HFF-Myc (cell line): ENCODE data around the gene FAM174C.

Source experiments
- DNase-seq: peaks from one replicate; pipeline ENCODE4 v3.0.0-alpha.2; 2011; ENCODE audit warnings: low read depth; ENCODE audit errors: extremely low read depth
- H3K4me3 ChIP-seq: replicated peaks from 2 replicates; pipeline ENCODE4 v1.5.1; 2011; ENCODE audit warnings: low read depth, mild to moderate bottlenecking, control low read depth, low read length
- TF ChIP-seq, protein P1 (sequence below): IDR thresholded peaks from 2 replicates; pipeline ENCODE4 v1.5.1; 2012; ENCODE audit warnings: mild to moderate bottlenecking, low read depth, low read length, control low read depth; ENCODE audit errors: missing control alignments

FAM174C gene

DNA sequence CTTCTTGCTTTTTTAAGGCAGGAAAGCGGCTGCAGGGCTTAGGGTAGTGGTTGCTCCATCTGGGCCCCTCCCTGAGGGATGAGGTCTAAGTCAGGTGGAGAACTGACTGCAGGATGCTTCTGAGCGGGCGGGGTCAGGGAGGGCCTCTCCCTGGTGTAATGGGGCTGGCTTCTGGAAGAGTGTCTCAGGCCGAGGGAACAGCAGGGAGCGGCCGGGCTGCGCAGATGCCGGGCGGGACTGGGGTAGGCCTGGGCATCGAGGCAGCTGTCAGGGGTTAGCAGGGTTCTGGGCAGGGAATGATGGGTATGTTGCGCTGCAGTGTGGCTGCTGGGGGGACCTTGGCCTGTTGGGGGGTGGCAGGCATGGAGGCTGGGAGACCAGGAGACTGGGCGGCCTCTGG lies 2.7 kb downstream of the FAM174C start:
- TF ChIP-seq, protein P1, sequence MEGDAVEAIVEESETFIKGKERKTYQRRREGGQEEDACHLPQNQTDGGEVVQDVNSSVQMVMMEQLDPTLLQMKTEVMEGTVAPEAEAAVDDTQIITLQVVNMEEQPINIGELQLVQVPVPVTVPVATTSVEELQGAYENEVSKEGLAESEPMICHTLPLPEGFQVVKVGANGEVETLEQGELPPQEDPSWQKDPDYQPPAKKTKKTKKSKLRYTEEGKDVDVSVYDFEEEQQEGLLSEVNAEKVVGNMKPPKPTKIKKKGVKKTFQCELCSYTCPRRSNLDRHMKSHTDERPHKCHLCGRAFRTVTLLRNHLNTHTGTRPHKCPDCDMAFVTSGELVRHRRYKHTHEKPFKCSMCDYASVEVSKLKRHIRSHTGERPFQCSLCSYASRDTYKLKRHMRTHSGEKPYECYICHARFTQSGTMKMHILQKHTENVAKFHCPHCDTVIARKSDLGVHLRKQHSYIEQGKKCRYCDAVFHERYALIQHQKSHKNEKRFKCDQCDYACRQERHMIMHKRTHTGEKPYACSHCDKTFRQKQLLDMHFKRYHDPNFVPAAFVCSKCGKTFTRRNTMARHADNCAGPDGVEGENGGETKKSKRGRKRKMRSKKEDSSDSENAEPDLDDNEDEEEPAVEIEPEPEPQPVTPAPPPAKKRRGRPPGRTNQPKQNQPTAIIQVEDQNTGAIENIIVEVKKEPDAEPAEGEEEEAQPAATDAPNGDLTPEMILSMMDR = no peak
- DNase-seq = no peak
- no peak overlapping the region for H3K4me3 ChIP-seq

DNA sequence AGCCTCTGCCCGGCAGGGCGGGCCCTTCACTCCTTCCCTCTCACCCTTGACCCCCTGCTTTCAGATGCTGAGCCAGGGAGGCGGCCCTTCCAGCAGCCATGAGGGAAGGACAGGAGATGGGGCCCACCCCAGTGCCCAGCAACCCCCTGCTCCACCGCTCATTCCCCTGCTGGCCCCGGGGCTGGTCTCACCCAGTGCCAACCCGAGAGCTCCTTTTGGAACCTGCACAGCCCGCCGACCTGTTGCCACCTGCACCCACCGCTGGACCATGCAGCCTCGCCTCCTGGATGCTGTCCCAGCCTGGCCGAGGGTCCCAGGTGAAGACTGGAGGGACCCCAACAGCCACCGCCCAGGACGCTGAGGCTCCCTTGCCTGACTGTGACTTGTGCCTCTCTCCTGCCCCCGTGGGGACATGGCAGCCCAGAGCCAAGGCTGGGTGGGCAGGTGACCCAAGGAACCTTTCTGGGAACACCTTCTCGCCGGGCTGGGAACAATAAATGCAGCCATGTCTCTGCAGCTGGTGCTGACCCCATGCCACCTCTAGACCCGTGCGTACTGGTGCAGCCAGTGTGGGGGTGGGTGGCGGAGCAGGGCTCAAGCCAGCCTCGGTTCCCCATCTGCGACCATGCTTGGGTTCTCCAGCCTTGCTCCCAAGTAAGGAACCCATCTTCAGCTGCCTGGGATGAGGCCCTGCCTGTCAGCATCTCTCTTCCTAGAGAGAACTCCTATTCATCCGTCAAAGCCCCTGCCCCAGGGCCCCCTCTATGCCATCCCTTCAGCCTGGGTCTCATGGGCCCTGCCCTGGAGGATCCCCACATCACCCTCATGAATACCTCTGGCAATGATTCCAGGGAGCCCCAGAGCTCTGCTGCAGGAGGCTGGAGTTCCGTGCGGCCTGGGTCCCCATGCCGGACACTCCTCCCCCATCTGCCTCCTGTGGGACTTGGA lies 3.7 kb downstream of the FAM174C start:
- no peak overlapping the region for H3K4me3 ChIP-seq
- TF ChIP-seq, protein P1 = no peak
- no peak for DNase-seq

DNA sequence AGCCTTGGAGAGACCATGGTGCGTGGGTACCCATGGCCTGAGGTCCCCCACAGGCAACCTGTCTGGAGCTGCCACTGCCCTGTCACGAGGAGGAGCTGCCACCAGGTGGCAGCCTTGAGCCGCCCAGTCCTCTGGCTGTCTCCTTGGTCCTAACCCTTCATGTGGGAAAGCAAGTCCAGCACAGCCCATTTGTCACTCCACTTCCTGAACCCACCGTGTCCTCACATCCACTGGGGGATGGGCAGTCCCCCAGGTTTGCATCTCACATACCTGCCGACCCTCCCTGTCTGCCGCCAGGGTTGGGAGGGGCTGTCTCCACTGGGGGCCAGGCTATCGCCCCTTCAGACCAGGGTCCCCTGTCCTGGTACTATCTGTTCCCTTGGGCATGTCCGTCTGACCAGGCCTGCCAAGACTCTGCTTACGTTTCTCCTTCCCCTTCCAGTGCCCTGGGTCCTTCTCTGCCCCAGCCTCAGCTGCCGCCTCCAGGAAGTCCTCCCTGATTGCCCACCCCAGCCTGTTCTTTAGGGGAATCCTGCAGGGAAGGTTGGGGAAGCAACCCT lies 4.5 kb downstream of the FAM174C start:
- DNase-seq = peak; percentile 57
- TF ChIP-seq, protein P1 = peak; percentile 97

DNA sequence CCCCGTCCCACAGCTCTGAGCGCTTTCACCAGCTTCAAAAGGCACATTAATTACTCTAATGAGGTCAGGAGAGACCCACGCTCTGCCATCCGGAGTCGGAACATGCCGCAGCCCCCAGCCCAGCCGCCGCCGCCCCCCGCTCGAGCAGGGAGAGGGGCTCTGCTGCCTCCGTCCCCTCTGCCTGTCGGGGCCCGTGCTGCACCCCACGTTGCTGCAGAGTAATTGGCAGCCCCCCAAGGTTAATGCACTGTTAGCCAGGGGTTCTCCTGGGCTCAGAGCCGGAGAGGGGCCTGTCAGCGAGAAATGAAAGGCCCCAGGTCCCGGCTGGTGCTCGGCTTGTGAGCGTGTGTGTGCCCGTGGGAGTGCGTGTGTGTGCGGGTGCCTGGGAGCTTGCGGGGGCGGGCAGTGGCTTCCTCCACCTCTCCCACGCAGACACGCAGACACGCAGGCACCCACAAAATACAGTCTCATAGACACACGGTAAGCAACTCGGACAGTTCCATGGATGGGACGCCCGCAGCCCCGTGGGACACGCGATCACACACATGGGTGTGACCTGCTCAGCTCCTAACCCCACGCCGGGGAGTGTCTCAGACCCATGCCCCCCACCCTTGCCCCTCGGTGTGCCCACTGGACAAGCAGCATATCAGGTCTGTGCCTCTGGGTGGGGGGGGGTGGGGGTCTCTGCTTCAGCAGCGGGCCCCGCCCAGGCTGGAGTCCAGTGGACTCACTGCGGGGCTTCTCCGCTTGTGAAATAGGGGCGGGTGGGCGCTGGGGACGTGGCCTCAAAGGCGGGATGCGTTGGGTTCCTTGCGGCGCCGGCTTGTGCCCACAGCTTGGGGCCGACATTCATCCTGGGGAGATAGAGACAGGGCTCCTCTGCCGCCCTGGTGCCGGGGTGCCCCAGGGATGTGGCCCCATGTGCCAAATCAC lies 5.6 kb downstream of the FAM174C start:
- H3K4me3 ChIP-seq = no peak overlapping the region
- no peak for DNase-seq
- TF ChIP-seq, protein P1 = no peak

More for the DNA sequence above, 4.5 kb downstream of the FAM174C start:
- no peak overlapping the region for H3K4me3 ChIP-seq

DNA sequence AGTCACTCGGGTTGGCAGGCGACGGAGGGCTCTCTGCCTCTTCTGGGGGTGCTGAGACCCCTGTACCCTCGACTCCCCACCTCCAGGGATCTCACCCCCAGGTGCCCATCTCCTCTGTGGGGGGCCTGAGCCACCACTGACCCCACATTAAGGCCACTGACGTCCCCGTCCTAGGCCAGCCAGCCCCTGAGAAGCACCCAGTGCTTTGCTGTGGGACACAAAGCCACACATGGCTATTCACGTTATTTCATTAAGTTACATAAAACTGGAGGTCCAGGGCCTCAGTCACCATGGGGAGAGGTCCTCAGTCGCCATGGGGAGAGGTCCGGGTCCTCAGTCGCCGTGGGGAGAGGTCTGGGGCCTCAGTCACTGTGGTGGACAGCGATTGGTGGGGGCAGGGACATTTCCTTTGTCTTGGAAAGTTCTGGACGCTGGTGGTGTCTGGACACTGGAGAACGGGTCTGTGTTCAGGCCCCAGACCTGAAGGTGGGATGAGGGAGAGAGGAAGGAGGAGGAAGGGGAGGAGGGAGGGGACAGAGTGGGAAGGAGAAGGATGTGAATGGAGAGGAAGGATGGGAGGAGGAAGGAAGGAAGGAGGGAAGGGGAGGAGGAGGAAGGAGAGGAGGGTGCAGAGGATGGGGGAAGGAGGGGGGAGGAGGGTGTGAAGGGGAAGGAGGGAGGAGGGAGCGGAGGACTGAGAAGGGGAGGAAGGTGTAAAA lies 6.4 kb downstream of the FAM174C start:
- TF ChIP-seq, protein P1 = no peak
- no peak for DNase-seq

More for the DNA sequence above, 6.4 kb downstream of the FAM174C start:
- H3K4me3 ChIP-seq = no peak overlapping the region
